Keratinocyte (primary cell): ENCODE measurements around the gene PPFIBP2. TPM values are rescaled to one million over a fixed set of nuclear protein-coding genes. Genes with fewer than 3 reads are reported as not detected.
A peak's percentile ranks its signal among the peaks of the same experiment; 100 is the strongest.

Experiments used
- DNase-seq: peaks from one replicate; pipeline ENCODE4 v3.0.0-alpha.2; 2011; ENCODE audit warnings: low read depth, missing footprints, low spot score
- FAIRE-seq: peaks from 2 replicates; lab custom pipeline; 2011; peaks lifted over from hg19 to GRCh38; lab: Jason Lieb, UNC
- H2AFZ ChIP-seq: 2 replicates; pipeline ENCODE4 v1.6.0; 2012; ENCODE audit warnings: low read length, control low read depth, inconsistent platforms; ENCODE audit not compliant: control insufficient read depth
- H3K27ac ChIP-seq: 2 replicates; pipeline ENCODE4 v1.5.1; 2011; ENCODE audit warnings: low read length; ENCODE audit not compliant: control insufficient read depth, insufficient read depth
- H3K27me3 ChIP-seq: 3 replicates; pipeline ENCODE4 v1.6.0; 2011; ENCODE audit warnings: low read length; ENCODE audit not compliant: control insufficient read depth, insufficient read depth; ENCODE audit errors: extremely low read depth
- H3K36me3 ChIP-seq, 2 experiments: 2 replicates in 1 of 2; 3 replicates in 1 of 2; pipeline ENCODE4 v1.5.1; 2011; ENCODE audit warnings: low read length in 2 of 2, mild to moderate bottlenecking in 1 of 2; ENCODE audit not compliant: control insufficient read depth in 2 of 2, insufficient read depth in 2 of 2; ENCODE audit errors: extremely low read depth in 1 of 2
- H3K4me1 ChIP-seq: 3 replicates; pipeline ENCODE4 v1.5.1; 2011; ENCODE audit warnings: low read length; ENCODE audit not compliant: control insufficient read depth, insufficient read depth; ENCODE audit errors: extremely low read depth
- H3K4me2 ChIP-seq: 3 replicates; pipeline ENCODE4 v1.6.0; 2011; ENCODE audit warnings: low read depth, low read length; ENCODE audit not compliant: control insufficient read depth, insufficient read depth; ENCODE audit errors: extremely low read depth
- H3K4me3 ChIP-seq, 3 experiments: fragments of 200-600 bp in 1 of 3; sonication (generic) in 1 of 3; 2 replicates in 2 of 3; 3 replicates in 1 of 3; pipeline ENCODE4 v1.5.1; 2011 to 2016; ENCODE audit warnings: low read length in 3 of 3, mild to moderate bottlenecking in 3 of 3, control low read depth in 2 of 3, inconsistent platforms in 1 of 3, low read depth in 1 of 3, mixed read lengths in 1 of 3, mixed run types in 1 of 3, moderate library complexity in 1 of 3; ENCODE audit not compliant: control insufficient read depth in 2 of 3, insufficient read depth in 2 of 3; ENCODE audit errors: extremely low read depth in 1 of 3
- H3K79me2 ChIP-seq: 2 replicates; pipeline ENCODE4 v1.6.0; 2012; ENCODE audit warnings: low read length; ENCODE audit not compliant: control insufficient read depth, insufficient read depth
- H3K9ac ChIP-seq: 3 replicates; pipeline ENCODE4 v1.6.0; 2011; ENCODE audit warnings: low read length; ENCODE audit not compliant: control insufficient read depth, insufficient read depth; ENCODE audit errors: extremely low read depth
- H3K9me1 ChIP-seq: 3 replicates; pipeline ENCODE4 v1.6.0; 2011; ENCODE audit warnings: low read length; ENCODE audit not compliant: control insufficient read depth, insufficient read depth; ENCODE audit errors: extremely low read depth
- H3K9me3 ChIP-seq: 2 replicates; pipeline ENCODE4 v1.5.1; 2012; ENCODE audit warnings: low read depth, low read length; ENCODE audit not compliant: control insufficient read depth
- H4K20me1 ChIP-seq: 3 replicates; pipeline ENCODE4 v1.6.0; 2011; ENCODE audit warnings: low read length; ENCODE audit not compliant: control insufficient read depth, insufficient read depth; ENCODE audit errors: extremely low read depth
- EZH2 ChIP-seq: IDR thresholded peaks from one replicate; pipeline ENCODE4 v1.6.1; 2012; ENCODE audit warnings: inconsistent platforms, mild to moderate bottlenecking, low read length, moderate library complexity
- dilution Hi-C: fragments of 300-500 bp; cut with MboI; formaldehyde crosslinking; loops from one replicate; pipeline ENCODE4 v1.7.0; 2020; ENCODE audit warnings: low sequenced_read_pairs; ENCODE audit not compliant: extremely low pct_ligation_motif_present
- polyA plus RNA-seq, 5 experiments: library from polyadenylated mRNA; depleted of rRNA in 3 of 5; stranded (reverse) in 3 of 5; stranded (forward) in 1 of 5; unstranded in 1 of 5; fragments of >200 nt; gene quantifications; 1 replicate in 1 of 5; 2 replicates in 3 of 5; 3 replicates in 1 of 5; pipeline versions ENCODE4 v1.2.1 to v1.2.3, GENCODE V29; 2011 to 2012; ENCODE audit warnings: missing spikeins in 2 of 5, low read depth in 1 of 5, low replicate concordance in 1 of 5
- TF ChIP-seq, protein P1 (sequence below), 3 experiments: IDR thresholded peaks in 1 of 3; conservative IDR thresholded peaks in 1 of 3; optimal IDR thresholded peaks in 1 of 3; 2 replicates in 2 of 3; 3 replicates in 1 of 3; pipeline versions ENCODE3 to v1.5.1; 2011; ENCODE audit warnings: low read length in 3 of 3, mild to moderate bottlenecking in 3 of 3, moderate library complexity in 2 of 3, control low read depth in 1 of 3, inconsistent platforms in 1 of 3; ENCODE audit not compliant: insufficient read depth in 2 of 3; ENCODE audit errors: extremely low read depth in 1 of 3

The PPFIBP2 gene
- polyA plus RNA-seq, 1 donor (not counting 4 experiments of a cell fraction or from before 2014, with no cell fraction given) = 11.0 TPM

DNA sequence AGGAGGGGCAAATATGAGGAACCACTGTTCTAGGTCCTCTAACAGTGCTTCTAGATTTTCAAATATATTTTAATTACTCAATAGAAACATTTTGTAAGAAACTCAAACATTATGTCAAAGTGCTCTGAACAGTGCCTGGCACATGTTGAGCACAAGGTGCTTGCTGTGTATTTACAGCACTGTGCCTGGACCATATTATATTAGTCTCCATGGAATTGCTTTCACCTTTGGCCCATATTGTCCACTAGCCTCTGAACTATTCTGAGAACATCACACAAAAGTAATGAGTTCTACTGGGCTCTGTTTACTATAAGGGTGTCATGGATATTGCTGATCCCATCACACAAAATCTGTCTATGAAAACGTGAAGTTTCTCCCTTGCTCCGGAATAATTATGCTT is 76.7 kb downstream of the PPFIBP2 start:
- H3K36me3 ChIP-seq = no peaks in the 10 kb centered on the region
- peak overlapping the region; percentile 37 for H3K27ac ChIP-seq
- no peak for FAIRE-seq
- H3K4me3 ChIP-seq = no peak overlapping the region
- dilution Hi-C loops = no loop called here
- no peak for DNase-seq
- no peaks in the 10 kb centered on the region for H3K27me3 ChIP-seq
- H2AFZ ChIP-seq = no peak overlapping the region
- no peak overlapping the region for H3K4me2 ChIP-seq
- H3K79me2 ChIP-seq = no peaks in the 10 kb centered on the region
- H3K9me3 ChIP-seq = no peaks in the 10 kb centered on the region
- H3K9me1 ChIP-seq = no peaks in the 10 kb centered on the region
- no peak overlapping the region for H3K9ac ChIP-seq
- peaks cover 57% of the 10 kb centered on the region for H3K4me1 ChIP-seq
- no peaks in the 10 kb centered on the region for H4K20me1 ChIP-seq
- TF ChIP-seq, protein P1, sequence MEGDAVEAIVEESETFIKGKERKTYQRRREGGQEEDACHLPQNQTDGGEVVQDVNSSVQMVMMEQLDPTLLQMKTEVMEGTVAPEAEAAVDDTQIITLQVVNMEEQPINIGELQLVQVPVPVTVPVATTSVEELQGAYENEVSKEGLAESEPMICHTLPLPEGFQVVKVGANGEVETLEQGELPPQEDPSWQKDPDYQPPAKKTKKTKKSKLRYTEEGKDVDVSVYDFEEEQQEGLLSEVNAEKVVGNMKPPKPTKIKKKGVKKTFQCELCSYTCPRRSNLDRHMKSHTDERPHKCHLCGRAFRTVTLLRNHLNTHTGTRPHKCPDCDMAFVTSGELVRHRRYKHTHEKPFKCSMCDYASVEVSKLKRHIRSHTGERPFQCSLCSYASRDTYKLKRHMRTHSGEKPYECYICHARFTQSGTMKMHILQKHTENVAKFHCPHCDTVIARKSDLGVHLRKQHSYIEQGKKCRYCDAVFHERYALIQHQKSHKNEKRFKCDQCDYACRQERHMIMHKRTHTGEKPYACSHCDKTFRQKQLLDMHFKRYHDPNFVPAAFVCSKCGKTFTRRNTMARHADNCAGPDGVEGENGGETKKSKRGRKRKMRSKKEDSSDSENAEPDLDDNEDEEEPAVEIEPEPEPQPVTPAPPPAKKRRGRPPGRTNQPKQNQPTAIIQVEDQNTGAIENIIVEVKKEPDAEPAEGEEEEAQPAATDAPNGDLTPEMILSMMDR (optimal IDR thresholded peaks at IDR 0.05 in 1 of 3, IDR thresholded peaks at IDR 0.05 in 1 of 3, conservative IDR thresholded peaks at IDR 0.05 in 1 of 3; ENCODE audit: extremely low read depth in 1 of 3, insufficient read depth in 2 of 3, low read length in 3 of 3) = no peak
- TF ChIP-seq EZH2 = no peak

DNA sequence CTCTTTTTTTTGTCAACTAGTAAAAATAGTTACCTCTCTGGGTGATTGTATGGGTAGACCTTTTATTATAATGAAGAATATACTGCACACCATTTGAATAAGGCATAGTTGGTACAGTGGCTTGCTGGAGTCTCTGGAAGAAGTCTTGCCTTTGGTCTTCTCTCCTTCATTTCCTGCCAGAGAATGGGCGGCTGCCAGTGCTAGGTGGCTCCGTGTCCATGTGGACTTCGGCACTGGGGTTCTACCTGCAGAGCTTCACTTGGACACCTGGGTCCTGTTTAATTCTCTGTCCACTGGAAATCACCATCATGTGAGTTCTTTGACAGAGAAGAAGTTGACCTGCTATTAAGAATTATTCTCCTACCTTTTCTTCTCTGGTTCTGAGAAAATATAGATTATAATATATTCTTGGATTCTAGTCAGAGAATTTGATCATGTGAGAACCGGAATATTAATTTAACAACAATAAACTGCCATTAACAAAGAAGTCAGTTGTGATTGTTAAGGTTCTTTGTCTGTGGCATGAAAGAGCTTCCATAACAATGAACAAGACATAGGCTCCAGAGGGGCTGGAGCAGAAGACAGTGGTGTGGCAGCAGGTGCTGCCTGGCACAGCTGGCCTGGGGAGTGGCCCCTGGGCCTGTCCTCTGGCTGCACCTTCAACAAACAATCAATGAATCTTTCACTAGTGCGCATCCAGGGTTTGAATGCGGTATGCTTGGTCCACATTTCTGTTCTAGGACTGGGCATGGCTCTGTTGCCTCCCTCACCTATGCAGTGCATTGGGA is 77.5 kb downstream of the PPFIBP2 start:
- no peak for FAIRE-seq
- Histone ChIP-seq H3K4me1 (peaks cover 57% of the 10 kb centered on the region), H4K20me1 (no peaks in the 10 kb centered on the region), H3K79me2 (no peaks in the 10 kb centered on the region), H3K27me3 (no peaks in the 10 kb centered on the region), H3K36me3 (no peaks in the 10 kb centered on the region), H3K9me3 (no peaks in the 10 kb centered on the region), H3K9ac (no peak overlapping the region), H3K4me2 (no peak overlapping the region), H2AFZ (no peak overlapping the region), H3K9me1 (no peaks in the 10 kb centered on the region), H3K4me3 (no peak overlapping the region), H3K27ac (no peak overlapping the region)
- no peak for DNase-seq
- dilution Hi-C loops = no loop called here
- TF ChIP-seq EZH2 = no peak
- TF ChIP-seq, protein P1 (optimal IDR thresholded peaks at IDR 0.05 in 1 of 3, IDR thresholded peaks at IDR 0.05 in 1 of 3, conservative IDR thresholded peaks at IDR 0.05 in 1 of 3; ENCODE audit: extremely low read depth in 1 of 3, insufficient read depth in 2 of 3, low read length in 3 of 3) = no peak
